CD14-positive monocyte (primary cell): ENCODE data around the gene CD276. TPM values are rescaled to one million over a fixed set of nuclear protein-coding genes. Genes with fewer than 3 reads are reported as not detected.

Experiments used
- DNase-seq, 3 donors: peaks; one replicate each; pipeline ENCODE4 v3.0.0-alpha.2; 2011 to 2022
- H2AFZ ChIP-seq: 2 replicates; pipeline ENCODE4 v1.6.0; 2012; ENCODE audit warnings: mild to moderate bottlenecking, low read depth, low read length, inconsistent platforms; ENCODE audit not compliant: insufficient read depth, poor library complexity, severe bottlenecking
- H3K27ac ChIP-seq, 2 donors: 1 replicate in 1 of 2; 2 replicates in 1 of 2; pipeline ENCODE4 v1.5.1; 2012 to 2013; ENCODE audit warnings: low read length in 2 of 2, control low read depth in 1 of 2, inconsistent platforms in 1 of 2, low read depth in 1 of 2, mild to moderate bottlenecking in 1 of 2
- H3K27me3 ChIP-seq, 2 donors: one replicate each; pipeline versions ENCODE4 v1.6.0 to v1.6.1; 2011 to 2013; ENCODE audit warnings: low read length in 2 of 2; ENCODE audit not compliant: control insufficient read depth in 2 of 2, insufficient read depth in 2 of 2
- H3K36me3 ChIP-seq, 2 donors: replicated peaks in 1 of 2; 1 replicate in 1 of 2; 2 replicates in 1 of 2; pipeline versions ENCODE4 v1.5.1 to v1.6.1; 2012 to 2013; ENCODE audit warnings: low read length in 2 of 2, control low read depth in 1 of 2, inconsistent platforms in 1 of 2, mild to moderate bottlenecking in 1 of 2; ENCODE audit not compliant: insufficient read depth in 2 of 2, control insufficient read depth in 1 of 2
- H3K4me1 ChIP-seq, 2 donors: 1 replicate in 1 of 2; 2 replicates in 1 of 2; pipeline versions ENCODE4 v1.5.1 to v1.6.1; 2012 to 2013; ENCODE audit warnings: low read length in 2 of 2, control low read depth in 1 of 2, inconsistent platforms in 1 of 2, mild to moderate bottlenecking in 1 of 2, moderate library complexity in 1 of 2; ENCODE audit not compliant: insufficient read depth in 2 of 2, control insufficient read depth in 1 of 2
- H3K4me2 ChIP-seq: replicated peaks from 2 replicates; pipeline ENCODE3; 2012; ENCODE audit warnings: low read length, moderate library complexity, mild to moderate bottlenecking; ENCODE audit not compliant: poor library complexity, severe bottlenecking; ENCODE audit errors: extremely low read depth
- H3K4me3 ChIP-seq, 3 experiments: fragments of 200-600 bp in 1 of 3; sonication (generic) in 1 of 3; replicated peaks in 1 of 3; 1 replicate in 2 of 3; 2 replicates in 1 of 3; pipeline ENCODE4 v1.5.1; 2011 to 2013; ENCODE audit warnings: low read length in 3 of 3, mild to moderate bottlenecking in 3 of 3, control low read depth in 2 of 3, low read depth in 2 of 3, inconsistent platforms in 1 of 3, moderate library complexity in 1 of 3
- H3K79me2 ChIP-seq: 2 replicates; pipeline ENCODE4 v1.6.0; 2012; ENCODE audit warnings: mild to moderate bottlenecking, control low read depth, inconsistent platforms, low read length, moderate library complexity; ENCODE audit not compliant: insufficient read depth
- H3K9ac ChIP-seq: 2 replicates; pipeline ENCODE4 v1.6.0; 2017; ENCODE audit warnings: low read length, mild to moderate bottlenecking; ENCODE audit not compliant: insufficient read depth, poor library complexity, severe bottlenecking
- H3K9me3 ChIP-seq, 2 donors: replicated peaks in 1 of 2; 1 replicate in 1 of 2; 2 replicates in 1 of 2; pipeline versions ENCODE4 v1.5.1 to v1.6.1; 2012 to 2013; ENCODE audit warnings: low read length in 2 of 2, control low read depth in 1 of 2; ENCODE audit not compliant: control insufficient read depth in 1 of 2, insufficient read depth in 1 of 2
- H4K20me1 ChIP-seq: 2 replicates; pipeline ENCODE4 v1.6.0; 2012; ENCODE audit warnings: mild to moderate bottlenecking, low read length, control low read depth, moderate library complexity; ENCODE audit not compliant: insufficient read depth
- H3K27ac Mint-ChIP-seq, 7 donors: one replicate each; pipeline ENCODE4 v1.8.0; 2020; ENCODE audit warnings: mild to moderate bottlenecking in 7 of 7, mixed read lengths in 7 of 7, moderate library complexity in 6 of 7, inconsistent platforms in 2 of 7
- H3K27me3 Mint-ChIP-seq, 3 donors: one replicate each; pipeline ENCODE4 v1.8.0; 2021 to 2022; ENCODE audit warnings: low read depth in 3 of 3, mild to moderate bottlenecking in 3 of 3, mixed read lengths in 3 of 3, moderate library complexity in 3 of 3, inconsistent platforms in 1 of 3
- H3K36me3 Mint-ChIP-seq, 2 donors: one replicate each; pipeline ENCODE4 v1.8.0; 2020; ENCODE audit warnings: mixed read lengths in 2 of 2, inconsistent platforms in 1 of 2, mild to moderate bottlenecking in 1 of 2
- H3K4me1 Mint-ChIP-seq: one replicate; pipeline ENCODE4 v1.8.0; 2020; ENCODE audit warnings: mild to moderate bottlenecking, mixed read lengths
- H3K4me3 Mint-ChIP-seq, 2 donors: one replicate each; pipeline ENCODE4 v1.8.0; 2020; ENCODE audit warnings: mild to moderate bottlenecking in 2 of 2, mixed read lengths in 2 of 2, moderate library complexity in 1 of 2
- H3K9me3 Mint-ChIP-seq, 7 donors: one replicate each; pipeline ENCODE4 v1.8.0; 2020 to 2022; ENCODE audit warnings: mixed read lengths in 7 of 7, mild to moderate bottlenecking in 6 of 7, moderate library complexity in 6 of 7, inconsistent platforms in 2 of 7
- CTCF ChIP-seq: fragments of 200-600 bp; IDR thresholded peaks from one replicate; pipeline ENCODE4 v1.8.0; 2022; ENCODE audit warnings: antibody characterized with exemption, mild to moderate bottlenecking
- WGBS: methylation state at CpG from one replicate; pipeline ENCODE4 v1.1.5; 2013; ENCODE audit warnings: missing lambda C conversion rate; ENCODE audit not compliant: insufficient coverage; 5-methylcytosine and 5-hydroxymethylcytosine counted together
- intact Hi-C, 2 donors: fragments of 100-400 bp; cut with micrococcal nuclease; formaldehyde crosslinking; loops; one replicate each; pipeline versions ENCODE4 v1.15.0 to v1.15.1; 2023
- polyA plus RNA-seq, 3 donors: library from polyadenylated mRNA; depleted of rRNA in 1 of 3; unstranded in 2 of 3; stranded (reverse) in 1 of 3; fragments of 300-500 nt in 2 of 3; fragments of >200 nt in 1 of 3; fragmentation: Illumina TruSeq in 2 of 3; gene quantifications; 1 replicate in 2 of 3; 2 replicates in 1 of 3; pipeline ENCODE4 v1.2.3, GENCODE V29; 2012 to 2021

Gene CD276
- polyA plus RNA-seq, 3 donors = 0.52 to 0.72 (median 0.64) TPM

GRCh38 chr15:73681063-73681462 is 3.1 kb upstream of the CD276 start:
- peaks cover 2 to 4% of the 10 kb centered on the region in 2 donors for H3K36me3 Mint-ChIP-seq
- peak overlapping the region in 1 of 2 donors; percentile 29 for H3K4me3 Mint-ChIP-seq
- Histone ChIP-seq H3K4me1 (peaks cover 8 to 10% of the 10 kb centered on the region in 2 donors), H3K79me2 (no peaks in the 10 kb centered on the region), H3K9ac (no peak overlapping the region), H3K36me3 (no peaks in the 10 kb centered on the region), H3K9me3 (no peaks in the 10 kb centered on the region), H4K20me1 (no peaks in the 10 kb centered on the region), H3K27me3 (peaks cover 25 to 39% of the 10 kb centered on the region in 2 donors), H2AFZ (no peak overlapping the region), H3K4me3 (no peak overlapping the region), H3K27ac (no peak overlapping the region), H3K4me2 (no peak overlapping the region)
- H3K27ac Mint-ChIP-seq = peak overlapping the region in 1 of 7 donors; percentile 3
- no peak for DNase-seq
- H3K4me1 Mint-ChIP-seq = peaks cover 12% of the 10 kb centered on the region
- TF ChIP-seq CTCF = no peak
- intact Hi-C loops = no loop called here
- H3K9me3 Mint-ChIP-seq = peaks cover 0 to 14% (median 4%) of the 10 kb centered on the region in 7 donors
- no CpG with 5 or more reads among the region's 3 CpGs for WGBS
- peaks cover 51 to 61% (median 54%) of the 10 kb centered on the region in 3 donors for H3K27me3 Mint-ChIP-seq

- Histone ChIP-seq H2AFZ (no peak overlapping the region), H3K27me3 (peaks cover 33 to 49% of the 10 kb centered on the region in 2 donors), H3K79me2 (no peaks in the 10 kb centered on the region), H3K9ac (no peak overlapping the region), H3K4me3 (no peak overlapping the region), H4K20me1 (no peaks in the 10 kb centered on the region), H3K27ac (no peak overlapping the region), H3K36me3 (no peaks in the 10 kb centered on the region), H3K4me1 (peaks cover 8 to 10% of the 10 kb centered on the region in 2 donors), H3K4me2 (no peak overlapping the region), H3K9me3 (no peaks in the 10 kb centered on the region)
- no peak overlapping the region for H3K27ac Mint-ChIP-seq
- no peak for DNase-seq
- peaks cover 12% of the 10 kb centered on the region for H3K4me1 Mint-ChIP-seq
- intact Hi-C loops = no loop called here
- peak overlapping the region in 1 of 2 donors; percentile 66 for H3K4me3 Mint-ChIP-seq
- no peak for TF ChIP-seq CTCF
- peaks cover 61 to 70% (median 64%) of the 10 kb centered on the region in 3 donors for H3K27me3 Mint-ChIP-seq
- H3K9me3 Mint-ChIP-seq = peaks cover 0 to 14% (median 4%) of the 10 kb centered on the region in 7 donors
- WGBS = no CpG with 5 or more reads among the region's 3 CpGs
- peaks cover 2 to 4% of the 10 kb centered on the region in 2 donors for H3K36me3 Mint-ChIP-seq
These were observed 2.2 kb upstream of the CD276 start for GRCh38 chr15:73681856-73682599.
